HG03521 (cell line): ENCODE data around the gene HOXB3.

ENCODE experiments used
- ATAC-seq: cut with Tn5 transposase; IDR thresholded peaks from one replicate; pipeline ENCODE4 v1.9.1; 2021; ENCODE audit warnings: mild to moderate bottlenecking, moderate library complexity; ENCODE audit not compliant: unreplicated experiment

Gene HOXB3

DNA sequence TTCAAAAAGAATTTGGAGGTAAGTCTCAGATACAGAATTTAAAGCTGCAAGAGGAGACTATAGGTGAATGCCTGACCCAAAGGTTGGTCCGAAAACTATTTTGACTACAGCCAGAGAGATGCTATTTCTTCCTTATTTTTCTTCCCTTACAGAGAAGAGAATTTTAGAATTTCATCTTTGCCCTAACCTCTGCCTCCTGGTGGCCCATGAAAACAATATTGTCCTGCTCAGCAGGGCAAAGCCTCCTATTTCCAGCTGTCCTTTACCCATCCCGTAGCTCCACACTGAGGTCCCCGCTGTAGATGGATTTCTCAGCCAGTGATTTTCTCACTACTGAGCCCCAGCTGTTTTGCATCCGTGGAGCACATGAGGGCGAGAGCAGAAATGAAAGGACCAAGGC, 83.8 kb downstream of the HOXB3 start:
- ATAC-seq: no peak

DNA sequence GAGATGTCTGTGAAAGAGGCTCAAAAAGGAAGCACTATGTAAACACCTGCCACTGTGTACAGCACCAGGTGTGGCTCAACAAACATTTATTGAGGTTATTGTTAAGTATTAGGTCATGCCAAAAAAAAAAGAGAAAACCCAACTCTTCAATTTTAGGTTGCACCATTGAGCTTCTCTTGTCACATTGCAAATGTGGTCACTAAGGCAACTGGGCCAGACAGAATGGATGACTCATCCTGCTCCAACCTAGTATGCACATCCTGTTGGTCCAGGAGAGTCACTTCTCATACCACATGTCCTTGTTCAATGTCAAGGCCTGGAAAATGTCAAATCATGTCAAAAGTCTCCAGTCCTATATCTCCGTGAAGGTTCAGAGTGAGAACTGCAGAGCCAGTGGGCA, 84.3 kb downstream of the HOXB3 start:
- ATAC-seq: peak; percentile 74

DNA sequence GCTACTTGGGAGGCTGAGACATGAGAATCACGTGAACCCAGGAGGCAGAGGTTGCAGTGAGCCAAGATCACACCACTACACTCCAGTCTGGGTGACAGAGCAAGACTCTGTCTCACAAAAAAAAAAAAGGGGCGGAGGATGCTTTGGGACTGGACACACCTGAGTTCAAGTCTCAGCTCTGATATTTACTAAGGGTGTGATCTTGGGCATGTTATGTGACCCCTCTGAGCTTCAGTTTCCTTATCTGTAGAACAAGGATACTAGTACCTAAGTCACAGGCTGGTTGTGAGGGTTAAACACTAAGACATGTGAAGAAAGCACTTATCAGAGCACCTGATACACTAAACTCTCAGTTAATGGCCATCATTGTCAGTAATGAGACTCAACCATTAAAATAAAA, 85.1 kb downstream of the HOXB3 start:
- no peak for ATAC-seq

DNA sequence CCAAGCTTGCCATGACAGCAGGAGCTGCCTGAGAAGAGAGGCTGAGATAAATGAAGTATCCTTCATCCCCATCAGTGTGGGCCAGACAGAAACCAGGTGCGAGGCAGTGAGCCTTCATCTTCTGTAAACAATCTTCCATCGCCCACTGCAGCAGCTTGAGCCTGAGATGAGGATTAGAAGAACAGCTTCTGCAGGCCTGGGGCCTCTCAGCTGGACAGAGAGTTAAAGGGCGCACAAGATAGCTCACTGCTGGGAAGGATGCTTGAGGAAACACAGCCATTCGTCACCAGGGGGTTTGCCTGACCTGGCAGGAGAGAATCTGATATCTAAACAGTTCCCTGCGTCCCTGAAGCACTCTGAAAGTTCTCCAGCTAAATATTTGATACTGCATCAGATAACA, 86.3 kb downstream of the HOXB3 start:
- no peak for ATAC-seq

DNA sequence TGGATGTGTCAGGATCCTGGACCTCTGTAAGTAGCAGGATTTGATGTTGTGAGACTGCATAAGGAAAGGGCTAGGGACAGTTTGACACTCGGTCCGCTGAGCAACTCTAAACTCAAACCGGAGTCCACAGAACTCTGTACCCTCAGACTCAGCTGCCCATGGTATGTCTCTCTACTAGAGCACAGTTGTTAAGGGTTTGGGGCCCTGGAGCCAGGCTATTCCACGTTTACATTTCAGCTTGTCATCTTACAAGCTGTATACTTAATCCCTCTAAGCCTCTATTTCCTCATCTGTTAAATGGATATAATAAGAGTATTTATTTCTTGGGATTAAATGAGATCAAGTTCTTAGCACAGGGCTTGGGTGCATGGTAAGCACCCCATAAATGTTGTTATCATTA, 87.1 kb downstream of the HOXB3 start:
- ATAC-seq: no peak

DNA sequence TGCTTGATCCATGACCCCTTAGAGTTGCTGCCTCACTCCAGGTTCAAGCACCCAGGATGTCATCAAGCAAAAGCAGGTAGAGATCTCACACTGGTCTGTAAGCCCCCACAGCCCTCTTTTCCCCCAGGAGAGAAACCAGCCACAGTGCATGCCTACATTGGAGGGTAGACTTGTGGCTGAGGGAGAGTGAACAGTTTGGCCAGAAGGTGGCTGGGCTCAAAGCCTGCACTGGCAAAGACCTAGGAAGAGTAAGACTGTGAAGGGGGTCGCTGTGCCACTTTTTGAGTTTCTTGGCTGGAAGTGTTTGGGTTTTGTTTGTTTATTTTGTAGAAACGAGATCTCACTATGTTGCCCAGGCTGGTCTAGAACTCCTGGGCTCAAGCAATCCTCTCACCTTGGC, 87.7 kb downstream of the HOXB3 start:
- no peak for ATAC-seq

DNA sequence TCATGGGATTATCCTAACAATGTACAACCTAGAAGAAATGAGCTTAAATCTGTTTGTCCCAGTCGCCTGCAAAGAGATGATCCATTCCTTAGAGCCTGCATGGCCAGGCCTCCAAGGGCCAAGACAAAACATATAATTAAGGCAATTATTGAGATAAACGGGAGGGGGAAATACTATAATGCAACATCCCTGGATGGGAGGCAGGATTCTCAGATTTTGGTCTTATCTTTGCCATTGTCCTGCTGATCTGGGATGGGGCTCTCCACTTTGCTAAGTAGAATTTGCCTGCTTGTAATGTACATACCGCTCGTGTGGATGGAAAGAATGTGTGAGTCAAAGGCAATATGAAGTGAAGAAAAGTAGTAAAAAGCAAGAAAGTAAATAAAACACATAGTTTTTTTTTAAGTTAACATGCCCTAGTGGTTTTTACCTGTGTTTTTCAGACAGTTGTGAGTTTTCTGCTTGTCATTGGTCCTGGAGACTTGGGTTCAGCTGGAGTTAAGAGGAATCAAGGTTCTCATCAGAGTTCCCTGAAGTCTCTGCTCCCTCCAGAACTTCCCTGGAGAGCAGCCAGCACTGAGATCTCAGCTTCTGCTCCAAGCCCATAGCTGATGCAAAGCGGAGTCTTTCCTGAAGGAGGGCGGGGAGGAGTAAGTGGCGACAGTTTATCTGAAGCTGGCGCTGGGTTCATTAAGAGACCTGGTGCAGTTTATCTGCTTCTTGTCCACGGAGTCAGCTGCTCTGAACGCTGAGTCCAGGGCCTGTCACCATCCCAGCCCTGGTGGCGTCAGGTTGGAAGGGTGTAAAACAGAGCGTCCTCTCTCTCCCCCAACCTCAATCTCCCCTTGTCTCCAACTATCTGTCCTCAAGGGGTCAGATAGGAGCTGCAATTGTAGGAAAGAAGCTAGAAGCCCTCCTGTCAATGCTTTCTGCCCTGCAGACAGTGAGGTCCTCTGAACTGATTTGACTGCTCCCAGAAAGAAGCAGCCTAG, 89.3 kb downstream of the HOXB3 start:
- ATAC-seq: no peak

DNA sequence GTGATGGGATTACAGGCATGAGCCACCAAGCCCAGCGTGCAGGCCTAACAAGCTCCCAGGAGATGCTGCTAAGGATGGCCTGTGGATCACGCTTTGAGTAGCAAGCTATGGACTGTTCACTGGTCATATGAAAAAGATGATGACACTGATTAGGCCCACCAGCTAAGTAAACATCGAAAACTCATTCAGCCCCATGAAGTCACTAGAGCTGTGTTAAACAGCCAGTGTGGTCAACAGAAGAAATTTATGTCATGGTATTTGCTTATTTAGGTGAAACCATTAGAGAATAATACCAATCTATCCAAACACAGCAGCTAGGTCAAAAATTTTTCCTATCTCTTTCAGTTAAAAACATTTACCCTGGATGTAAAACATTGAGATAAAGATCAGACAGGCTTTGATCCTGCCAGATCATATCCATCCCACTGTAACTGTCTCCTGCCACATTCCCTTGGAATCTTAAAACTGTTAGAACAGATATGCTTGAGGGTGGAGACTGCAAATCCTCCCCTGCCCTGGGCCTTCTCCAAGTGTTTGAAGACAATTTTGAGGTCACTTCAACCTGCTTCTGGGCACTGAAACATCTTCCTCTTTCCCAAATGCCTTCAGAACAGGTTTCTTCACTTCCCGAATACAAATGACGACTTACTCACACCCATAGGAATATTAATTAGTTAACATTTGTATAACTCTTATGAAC, 90.2 kb downstream of the HOXB3 start:
- ATAC-seq: no peak

DNA sequence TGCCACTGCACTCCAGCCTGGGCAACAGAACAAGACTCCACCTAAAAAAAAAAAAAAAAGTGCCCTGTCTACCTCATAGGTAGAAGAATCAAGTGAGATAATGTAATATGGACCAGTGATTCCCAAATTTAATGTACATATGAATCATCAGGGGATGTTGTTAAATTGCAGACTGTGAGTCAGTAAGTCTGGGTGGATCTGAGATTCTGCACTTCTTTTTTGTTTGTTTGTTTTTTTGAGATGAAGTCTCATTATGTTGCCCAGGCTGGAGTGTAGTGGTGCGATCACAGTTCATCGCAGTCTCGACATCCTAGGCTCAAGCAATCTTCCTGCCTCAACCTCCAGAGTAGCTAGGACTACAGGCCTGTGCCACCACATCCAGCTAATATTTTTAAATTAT, 90.8 kb downstream of the HOXB3 start:
- no peak for ATAC-seq
